SU-DHL-6 (cell line): Measurements from ENCODE around the gene FCRL4.

Experiments
- H2AFZ ChIP-seq: fragments of 200-600 bp; sonication (generic); 2 replicates; pipeline ENCODE4 v1.6.1; 2014; ENCODE audit warnings: low read depth, mild to moderate bottlenecking, moderate library complexity, mixed read lengths, antibody characterized with exemption, low read length; ENCODE audit not compliant: severe bottlenecking
- H3F3A ChIP-seq: fragments of 200-600 bp; shearing (Covaris generic); 2 replicates; pipeline ENCODE4 v1.6.0; 2016; ENCODE audit warnings: antibody characterized with exemption, mild to moderate bottlenecking; ENCODE audit not compliant: insufficient read depth
- H3K27ac ChIP-seq: fragments of 200-600 bp; sonication (generic); 2 replicates; pipeline ENCODE4 v1.5.1; 2016; ENCODE audit warnings: low read depth, mild to moderate bottlenecking, low read length, moderate library complexity, mixed read lengths
- H3K27me3 ChIP-seq: fragments of 200-600 bp; sonication (generic), shearing (Covaris generic); 2 replicates; pipeline ENCODE4 v1.6.0; 2014; ENCODE audit warnings: mild to moderate bottlenecking, low read length
- H3K36me3 ChIP-seq: fragments of 200-600 bp; sonication (generic); 2 replicates; pipeline ENCODE4 v1.6.1; 2014; ENCODE audit warnings: mild to moderate bottlenecking, low read length, mixed read lengths
- H3K4me2 ChIP-seq: fragments of 300-600, 200-600 bp; shearing (Covaris generic), sonication (generic); 2 replicates; pipeline ENCODE4 v1.6.0; 2014; ENCODE audit warnings: low read length, low read depth, mild to moderate bottlenecking; ENCODE audit not compliant: poor library complexity, severe bottlenecking
- H3K4me3 ChIP-seq: fragments of 200-600 bp; sonication (generic); 2 replicates; pipeline ENCODE4 v1.5.1; 2014; ENCODE audit warnings: antibody characterized with exemption, low read length, mild to moderate bottlenecking, mixed read lengths; ENCODE audit not compliant: insufficient read depth, poor library complexity, severe bottlenecking
- H3K79me2 ChIP-seq: fragments of 200-600 bp; sonication (generic); 2 replicates; pipeline ENCODE4 v1.6.1; 2014; ENCODE audit warnings: mild to moderate bottlenecking, low read length, moderate library complexity; ENCODE audit not compliant: insufficient read depth
- H3K9ac ChIP-seq: fragments of 200-600 bp; sonication (generic); 2 replicates; pipeline ENCODE4 v1.7.0; 2014; ENCODE audit warnings: mild to moderate bottlenecking, low read length
- H3K9me2 ChIP-seq: fragments of 200-600 bp; sonication (generic); replicated peaks from 2 replicates; pipeline ENCODE4 v1.6.1; 2014; ENCODE audit warnings: low read length; ENCODE audit not compliant: insufficient read depth
- H3K9me3 ChIP-seq: fragments of 200-600 bp; sonication (generic); 2 replicates; pipeline ENCODE4 v1.6.1; 2014; ENCODE audit warnings: low read length, mixed read lengths; ENCODE audit not compliant: insufficient read depth
- H4K20me1 ChIP-seq: fragments of 200-600 bp; sonication (generic); 2 replicates; pipeline ENCODE4 v1.6.1; 2014; ENCODE audit warnings: low read depth, mild to moderate bottlenecking, antibody characterized with exemption, low read length, moderate library complexity, mixed read lengths
- EZH2phosphoT487 ChIP-seq: fragments of 200-600 bp; sonication (generic), shearing (Covaris generic); conservative IDR thresholded peaks from 2 replicates; pipeline ENCODE4 v1.6.1; 2018; ENCODE audit warnings: mild to moderate bottlenecking, antibody characterized with exemption, low read length, moderate library complexity, mixed read lengths
- TF ChIP-seq, protein P1 (sequence below): fragments of 200-600 bp; sonication (generic); IDR thresholded peaks from one replicate; pipeline ENCODE4 v1.5.1; 2017; ENCODE audit warnings: antibody characterized with exemption, mild to moderate bottlenecking, low read length, moderate library complexity; ENCODE audit not compliant: insufficient read depth, poor library complexity, severe bottlenecking

FCRL4 gene

GRCh38 chr1:157595356-157595755, 2.5 kb downstream of the FCRL4 start:
- no peaks in the 10 kb centered on the region for H3K79me2 ChIP-seq
- H3K36me3 ChIP-seq = no peaks in the 10 kb centered on the region; the same call in 1 of the 2 replicates
- H3K9me2 ChIP-seq = no peaks in the 10 kb centered on the region
- H3K4me3 ChIP-seq = peak overlapping the region; percentile 25
- peaks cover 27% of the 10 kb centered on the region; the same call in 1 of the 2 replicates for H3F3A ChIP-seq
- TF ChIP-seq EZH2phosphoT487 = no peak
- TF ChIP-seq, protein P1, sequence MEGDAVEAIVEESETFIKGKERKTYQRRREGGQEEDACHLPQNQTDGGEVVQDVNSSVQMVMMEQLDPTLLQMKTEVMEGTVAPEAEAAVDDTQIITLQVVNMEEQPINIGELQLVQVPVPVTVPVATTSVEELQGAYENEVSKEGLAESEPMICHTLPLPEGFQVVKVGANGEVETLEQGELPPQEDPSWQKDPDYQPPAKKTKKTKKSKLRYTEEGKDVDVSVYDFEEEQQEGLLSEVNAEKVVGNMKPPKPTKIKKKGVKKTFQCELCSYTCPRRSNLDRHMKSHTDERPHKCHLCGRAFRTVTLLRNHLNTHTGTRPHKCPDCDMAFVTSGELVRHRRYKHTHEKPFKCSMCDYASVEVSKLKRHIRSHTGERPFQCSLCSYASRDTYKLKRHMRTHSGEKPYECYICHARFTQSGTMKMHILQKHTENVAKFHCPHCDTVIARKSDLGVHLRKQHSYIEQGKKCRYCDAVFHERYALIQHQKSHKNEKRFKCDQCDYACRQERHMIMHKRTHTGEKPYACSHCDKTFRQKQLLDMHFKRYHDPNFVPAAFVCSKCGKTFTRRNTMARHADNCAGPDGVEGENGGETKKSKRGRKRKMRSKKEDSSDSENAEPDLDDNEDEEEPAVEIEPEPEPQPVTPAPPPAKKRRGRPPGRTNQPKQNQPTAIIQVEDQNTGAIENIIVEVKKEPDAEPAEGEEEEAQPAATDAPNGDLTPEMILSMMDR = no peak
- H3K27ac ChIP-seq = peak overlapping the region; percentile 72
- peak overlapping the region; percentile 54 for H3K4me2 ChIP-seq
- peak overlapping the region; percentile 38 for H3K9ac ChIP-seq
- no peaks in the 10 kb centered on the region for H4K20me1 ChIP-seq
- no peaks in the 10 kb centered on the region for H3K9me3 ChIP-seq
- no peak overlapping the region for H2AFZ ChIP-seq
- no peaks in the 10 kb centered on the region for H3K27me3 ChIP-seq

DNA sequence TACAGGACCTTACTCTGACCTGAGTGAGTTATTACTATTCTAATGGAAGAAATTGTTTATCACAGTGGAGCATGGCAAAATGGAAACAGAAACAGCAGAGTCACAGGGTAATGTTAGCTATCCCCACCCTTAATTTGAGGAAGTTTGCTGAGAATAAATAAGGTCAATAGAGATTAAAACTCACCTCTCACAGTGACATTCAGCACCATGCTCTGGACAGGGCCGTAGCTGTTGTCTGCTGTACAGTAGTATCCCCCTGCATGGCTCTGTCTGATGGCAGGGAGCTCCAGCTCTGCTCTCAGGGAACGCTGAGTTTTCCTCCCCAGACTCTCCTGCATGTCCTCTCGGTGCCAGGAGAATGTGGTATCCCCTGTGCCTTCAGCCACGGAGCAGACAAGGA, 11.9 kb downstream of the FCRL4 start:
- H3K27me3 ChIP-seq = no peaks in the 10 kb centered on the region
- no peak overlapping the region for H2AFZ ChIP-seq
- no peaks in the 10 kb centered on the region for H3K9me2 ChIP-seq
- TF ChIP-seq EZH2phosphoT487 = no peak
- TF ChIP-seq, protein P1 = no peak
- no peak overlapping the region for H3K27ac ChIP-seq
- H3K36me3 ChIP-seq = no peaks in the 10 kb centered on the region; the same call in 1 of the 2 replicates
- no peaks in the 10 kb centered on the region for H4K20me1 ChIP-seq
- H3K4me3 ChIP-seq = no peak overlapping the region
- H3K9me3 ChIP-seq = no peaks in the 10 kb centered on the region
- no peaks in the 10 kb centered on the region for H3F3A ChIP-seq
- no peak overlapping the region for H3K9ac ChIP-seq
- no peak overlapping the region for H3K4me2 ChIP-seq
- no peaks in the 10 kb centered on the region for H3K79me2 ChIP-seq

DNA sequence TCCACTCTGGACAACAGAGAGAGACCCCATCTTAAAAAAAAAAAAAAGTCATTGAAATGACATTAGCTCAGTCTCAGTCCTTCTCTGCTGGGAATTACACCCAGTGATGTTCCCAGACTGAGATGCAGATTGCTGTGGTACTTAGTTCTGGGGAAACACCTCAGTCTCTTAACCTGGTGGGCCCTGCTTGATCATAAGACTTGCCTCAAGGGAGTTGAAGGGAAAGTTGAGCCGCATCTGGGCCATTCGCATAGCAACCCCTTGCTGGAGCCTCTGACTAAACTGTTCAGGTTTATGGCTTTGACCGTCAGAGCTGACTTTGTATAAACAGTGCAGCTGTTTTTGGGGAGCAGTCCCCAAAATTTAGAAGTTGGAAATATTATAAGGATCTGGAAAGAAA, 13.4 kb downstream of the FCRL4 start:
- H3K4me2 ChIP-seq = peak overlapping the region; percentile 15
- no peak overlapping the region for H3K4me3 ChIP-seq
- H3K27ac ChIP-seq = no peak overlapping the region
- no peak overlapping the region for H3K9ac ChIP-seq
- TF ChIP-seq, protein P1 = no peak
- TF ChIP-seq EZH2phosphoT487 = no peak
- H2AFZ ChIP-seq = no peak overlapping the region
- no peaks in the 10 kb centered on the region for H4K20me1 ChIP-seq
- H3K36me3 ChIP-seq = no peaks in the 10 kb centered on the region
- H3K9me3 ChIP-seq = no peaks in the 10 kb centered on the region
- H3K9me2 ChIP-seq = no peaks in the 10 kb centered on the region
- no peaks in the 10 kb centered on the region for H3K27me3 ChIP-seq
- no peaks in the 10 kb centered on the region for H3F3A ChIP-seq
- no peaks in the 10 kb centered on the region for H3K79me2 ChIP-seq

DNA sequence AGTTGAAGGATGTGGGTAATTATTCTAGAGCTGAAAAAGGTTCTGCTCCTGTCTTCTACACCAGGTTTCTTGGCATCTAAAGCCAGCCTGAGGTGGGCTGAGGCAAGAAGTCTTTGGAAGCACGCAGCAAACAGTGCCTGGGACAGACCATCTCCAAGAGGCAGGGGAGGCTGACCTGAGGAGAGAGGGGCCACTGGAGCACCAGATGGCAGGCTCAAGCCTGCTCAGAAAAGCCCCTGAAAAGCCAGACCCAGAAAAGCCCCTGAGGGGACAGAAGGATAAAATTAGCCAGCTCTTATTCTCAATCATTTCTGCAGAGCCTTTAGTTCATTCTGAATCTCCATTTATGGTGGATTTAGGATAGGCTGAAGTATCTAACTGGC, 17.1 kb downstream of the FCRL4 start:
- H3F3A ChIP-seq = no peaks in the 10 kb centered on the region
- no peaks in the 10 kb centered on the region for H3K9me3 ChIP-seq
- H4K20me1 ChIP-seq = no peaks in the 10 kb centered on the region
- peak overlapping the region; percentile 27 for H3K4me2 ChIP-seq
- H3K36me3 ChIP-seq = no peaks in the 10 kb centered on the region
- H3K27me3 ChIP-seq = no peaks in the 10 kb centered on the region
- no peak overlapping the region for H3K4me3 ChIP-seq
- H2AFZ ChIP-seq = no peak overlapping the region
- H3K27ac ChIP-seq = peak overlapping the region; percentile 5
- no peak for TF ChIP-seq EZH2phosphoT487
- TF ChIP-seq, protein P1 = no peak
- no peaks in the 10 kb centered on the region for H3K79me2 ChIP-seq
- H3K9me2 ChIP-seq = no peaks in the 10 kb centered on the region
- peak overlapping the region; percentile 23 for H3K9ac ChIP-seq
